ENCODE results near the gene SMIM10L1.

Gene SMIM10L1

GRCh38 chr12:11202811-11203210 is 31.8 kb downstream of the SMIM10L1 start:
- DNase-seq: no peak

- DNase-seq: no peak
These were observed 33.2 kb downstream of the SMIM10L1 start for GRCh38 chr12:11204173-11204572.

- no peak for DNase-seq
These were observed 38.1 kb downstream of the SMIM10L1 start for GRCh38 chr12:11209113-11209512.
